ENCODE measurements around the gene TMEM53.
"Not testable (repeated sequence)": the region's sequence is repeated elsewhere in the genome, so short reads cannot be mapped to it uniquely, and the experiment has no call there.

The TMEM53 gene

DNA sequence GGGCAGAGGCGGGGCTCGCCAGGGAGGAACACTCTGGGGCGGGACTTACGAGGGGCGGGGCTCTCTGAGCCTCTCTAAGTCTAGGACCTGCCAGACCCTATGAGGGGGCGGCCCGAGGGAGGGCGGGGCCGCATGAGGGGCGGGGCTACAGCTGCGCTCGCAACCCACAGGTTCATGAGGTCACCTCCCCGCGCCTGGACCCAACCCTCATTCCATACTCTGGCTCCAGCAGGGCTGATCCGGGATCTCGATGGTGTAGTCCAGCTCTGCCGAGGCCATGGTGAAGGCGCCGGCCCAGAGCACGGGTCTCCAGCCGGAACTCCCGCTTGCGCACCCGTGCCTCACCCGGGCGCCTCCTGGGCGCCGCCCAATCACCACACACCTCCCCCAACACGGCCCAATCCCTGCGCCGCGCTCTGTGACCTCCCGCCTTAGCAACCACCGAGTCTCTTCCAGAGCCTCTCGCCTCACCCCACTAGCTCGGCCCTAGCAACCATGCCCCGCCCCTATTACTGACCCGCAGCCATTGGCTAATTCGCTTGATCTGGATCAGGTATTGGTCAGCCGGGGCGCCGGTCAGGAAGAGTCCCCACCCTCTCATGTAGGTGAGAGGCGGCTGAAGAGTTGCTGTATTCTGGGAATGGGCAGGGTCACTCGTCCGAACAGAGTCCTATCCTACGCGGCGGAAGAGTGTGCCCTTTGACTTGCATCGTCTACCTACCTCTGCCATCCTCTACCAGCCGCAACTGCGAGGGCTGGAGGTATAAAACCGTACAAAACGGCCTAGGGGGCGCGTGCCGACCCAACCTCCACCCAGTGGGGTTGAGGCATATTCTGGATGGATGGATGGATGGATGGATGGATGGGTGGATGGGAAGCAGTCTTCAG is at the start of gene TMEM53, which contains the start of gene ARMH1:
Gene TMEM53, minus strand, starts transcription at position 369 of the 888 bp plus-strand sequence. Its CDS starts 90 bp downstream, at position 279.
Gene ARMH1, plus strand, starts transcription at position 602 of the 888 bp plus-strand sequence. CDS start 14,984 bp downstream, outside the sequence.
- DNase-seq (ENCODE audit: low read depth), result peak; percentile 97

DNA sequence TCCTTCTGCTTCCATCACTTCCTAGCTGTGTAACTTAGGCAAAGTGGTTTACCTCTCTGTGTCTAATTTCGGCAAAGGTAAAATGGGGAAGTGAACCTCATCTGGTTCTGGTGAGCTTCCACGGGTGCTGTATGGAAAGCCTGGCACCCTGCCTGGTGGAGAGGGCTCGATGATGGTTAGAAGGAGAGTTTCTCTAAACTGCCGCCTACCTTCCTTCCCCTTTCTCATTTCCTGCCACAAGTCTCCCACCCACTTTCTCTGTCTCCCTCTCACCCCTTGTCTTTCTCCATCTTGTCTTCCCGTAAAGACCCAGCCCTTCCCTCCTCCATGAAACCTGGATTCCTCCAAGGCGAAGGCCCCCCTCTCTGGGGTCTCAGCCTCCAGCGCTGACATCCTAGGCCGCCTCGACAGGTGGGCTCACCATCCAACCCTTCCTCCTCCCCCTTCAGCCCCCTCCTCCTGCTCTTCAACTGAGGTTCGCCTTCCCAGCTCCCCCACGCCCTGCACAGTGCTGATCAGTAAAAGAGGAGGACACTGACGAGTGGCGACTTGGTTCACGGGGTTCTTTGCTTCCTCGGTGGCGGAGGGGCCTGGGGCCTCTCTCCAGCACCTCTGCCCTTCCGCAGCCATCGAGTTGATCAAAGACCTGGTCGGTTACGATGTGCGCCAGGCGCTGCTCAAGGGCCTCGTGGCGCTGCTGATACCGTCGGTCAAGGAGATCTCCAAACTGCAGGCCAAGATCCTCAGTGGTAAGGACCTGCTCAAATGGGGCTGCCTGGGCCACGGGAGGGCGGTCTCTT is 49.4 kb upstream of the TMEM53 start:
- no peak for DNase-seq (ENCODE audit: low read depth)

DNA sequence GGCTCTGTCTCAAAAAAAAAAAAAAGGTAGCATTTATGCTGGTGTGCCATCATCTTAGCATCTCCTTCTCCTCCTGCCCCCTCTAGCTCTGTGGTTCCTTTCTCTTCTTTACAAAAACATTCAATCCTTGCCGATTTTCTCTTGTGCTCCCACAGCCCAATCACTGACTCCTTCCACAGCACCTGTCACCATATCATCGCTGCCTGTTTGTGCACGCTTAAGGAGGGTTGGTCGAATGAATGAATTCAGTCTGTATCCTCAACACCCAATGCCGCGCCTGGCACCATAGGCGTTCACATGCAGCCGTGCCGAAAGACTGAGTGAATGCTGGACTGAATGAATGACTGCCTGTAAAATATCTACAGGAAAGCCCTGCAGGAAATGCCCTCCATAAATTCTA is 48.8 kb upstream of the TMEM53 start:
- no peak for DNase-seq (ENCODE audit: low read depth)

DNA sequence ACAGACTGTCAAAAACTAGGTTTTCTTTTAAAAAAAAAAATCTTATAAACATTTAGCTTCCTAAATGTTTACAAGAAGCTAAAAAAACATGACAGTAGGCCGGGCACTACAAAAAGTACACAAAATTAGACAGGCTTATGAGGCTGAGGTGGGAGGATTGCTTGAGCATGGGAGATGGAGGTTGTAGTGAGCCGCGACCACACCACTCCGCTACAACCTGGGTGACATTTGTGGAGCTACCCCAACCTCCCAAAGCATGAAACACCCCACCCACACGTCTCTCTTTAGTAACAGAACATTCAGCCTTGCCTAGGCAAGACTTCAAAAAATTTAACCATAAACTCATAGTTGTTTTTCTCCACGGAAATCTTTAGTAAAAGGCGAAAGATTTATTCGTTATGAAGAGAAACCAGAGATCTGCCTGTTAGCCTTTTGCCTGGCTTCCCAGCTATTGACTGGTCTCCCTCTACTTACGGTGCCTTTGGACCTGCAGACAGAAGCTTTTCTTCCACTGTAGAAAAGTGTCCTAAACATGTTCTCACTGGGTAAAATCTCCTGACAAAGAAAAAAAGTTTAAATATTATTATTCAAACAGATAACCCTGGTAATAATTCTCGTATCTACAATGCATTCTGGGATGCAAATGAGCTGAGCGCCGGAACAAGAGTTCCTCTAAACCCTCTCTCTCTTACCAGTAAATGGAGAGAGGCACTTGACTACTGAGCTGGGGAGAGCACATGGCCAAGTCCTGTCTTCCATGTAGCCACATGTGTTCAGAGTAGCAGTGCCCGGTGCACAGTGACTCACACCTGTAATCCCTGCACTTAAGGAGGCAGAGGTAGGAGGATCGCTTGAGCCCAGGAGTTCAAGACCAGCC is 47.4 kb upstream of the TMEM53 start:
- peak; percentile 85 for DNase-seq (ENCODE audit: low read depth)

DNA sequence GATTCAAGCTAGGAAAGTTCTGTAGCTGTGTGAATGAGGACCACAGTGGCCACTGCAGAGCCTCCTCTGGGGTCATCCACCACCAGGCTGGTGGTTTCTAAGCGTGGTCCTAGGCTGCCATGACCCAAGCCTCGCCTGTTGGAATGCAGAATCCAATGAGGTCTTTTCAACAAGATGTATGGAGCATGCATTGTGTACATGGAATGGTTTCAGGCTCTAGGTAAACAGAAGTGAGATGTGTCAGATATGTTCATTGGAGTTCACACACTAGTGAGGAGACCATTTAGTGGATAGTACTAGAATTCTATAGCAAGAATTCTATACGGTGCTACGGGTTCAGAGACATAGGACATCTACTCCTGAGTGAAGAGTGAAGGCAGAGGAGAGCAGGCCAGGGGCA is 46.0 kb upstream of the TMEM53 start:
- no peak for DNase-seq (ENCODE audit: low read depth)

DNA sequence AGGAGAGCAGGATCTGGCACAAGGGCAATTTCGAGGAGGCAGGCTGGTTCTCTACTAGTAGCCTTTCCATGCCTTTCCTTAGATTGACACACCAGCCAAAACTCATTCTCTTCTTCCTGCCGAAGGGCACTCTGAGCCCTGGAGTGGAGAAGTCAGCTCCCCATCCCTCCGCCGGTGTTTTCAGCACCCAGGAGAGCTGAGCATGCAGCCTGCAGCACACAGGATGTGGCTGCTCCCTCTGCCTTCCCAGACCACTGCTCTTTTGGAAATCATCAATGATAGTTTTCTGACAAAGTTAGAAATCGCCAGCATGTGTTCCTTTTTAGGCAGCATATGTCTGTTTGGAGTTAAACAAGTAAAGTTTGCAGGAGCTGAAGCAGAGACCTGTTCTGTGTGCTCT is 45.0 kb upstream of the TMEM53 start:
- DNase-seq (ENCODE audit: low read depth), result no peak

DNA sequence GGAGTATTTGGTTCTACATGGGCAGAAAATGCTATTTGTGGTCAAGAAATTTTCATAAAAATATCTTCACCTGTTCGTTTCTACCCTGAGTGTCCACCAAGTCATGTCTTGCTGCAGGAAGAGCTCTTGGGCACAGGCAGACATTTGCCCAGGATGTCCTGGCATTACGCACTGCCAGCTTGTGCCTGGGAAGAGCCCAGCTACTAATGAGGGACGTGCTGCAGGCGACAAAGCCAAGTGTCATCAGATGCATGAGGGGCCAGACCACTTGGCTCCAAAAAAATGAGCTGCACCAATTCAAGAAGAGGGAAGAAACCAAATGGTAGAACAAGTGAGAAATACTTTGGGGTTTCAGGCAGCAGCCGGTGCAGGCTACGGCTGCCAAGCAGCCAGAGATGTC is 43.8 kb upstream of the TMEM53 start:
- no peak for DNase-seq (ENCODE audit: low read depth)

DNA sequence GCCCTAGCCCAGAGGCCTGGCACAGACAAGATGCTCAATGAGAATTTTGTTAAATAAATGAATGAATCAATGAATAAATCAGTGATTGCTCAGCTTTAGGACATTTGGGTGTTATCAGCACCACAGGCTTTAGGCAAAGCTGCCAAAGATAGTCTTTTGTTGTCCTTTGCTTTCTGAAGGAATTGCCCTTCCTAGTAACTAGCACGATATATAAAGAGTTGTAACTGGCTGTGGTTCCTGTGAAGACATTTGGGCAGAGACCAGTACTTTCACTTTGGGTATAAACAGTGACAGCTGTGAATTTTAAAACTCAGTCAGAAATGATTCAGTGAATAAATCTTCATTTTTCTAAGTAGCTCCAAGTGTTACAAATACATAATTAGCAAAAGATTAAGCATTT is 43.4 kb upstream of the TMEM53 start:
- no peak for DNase-seq (ENCODE audit: low read depth)

DNA sequence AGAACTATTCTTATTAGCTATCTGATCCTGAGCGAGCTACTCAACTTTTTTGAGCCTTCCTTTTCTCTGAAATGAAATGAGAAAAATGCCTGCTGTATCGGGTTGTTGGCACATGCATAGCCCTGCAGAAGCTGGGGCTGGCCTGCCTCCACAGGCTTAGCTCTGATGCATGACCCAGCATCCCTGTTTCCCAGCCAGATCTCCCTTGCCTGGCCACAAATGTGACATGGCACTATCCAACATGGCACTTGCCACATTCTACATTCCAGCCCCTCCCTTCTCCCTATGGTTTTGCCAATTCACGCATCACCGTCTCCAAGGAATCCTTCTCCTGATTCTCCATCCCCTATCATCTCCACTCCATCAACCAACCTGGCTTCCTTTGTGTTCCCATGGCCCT is 42.9 kb upstream of the TMEM53 start:
- DNase-seq (ENCODE audit: low read depth), result no peak

DNA sequence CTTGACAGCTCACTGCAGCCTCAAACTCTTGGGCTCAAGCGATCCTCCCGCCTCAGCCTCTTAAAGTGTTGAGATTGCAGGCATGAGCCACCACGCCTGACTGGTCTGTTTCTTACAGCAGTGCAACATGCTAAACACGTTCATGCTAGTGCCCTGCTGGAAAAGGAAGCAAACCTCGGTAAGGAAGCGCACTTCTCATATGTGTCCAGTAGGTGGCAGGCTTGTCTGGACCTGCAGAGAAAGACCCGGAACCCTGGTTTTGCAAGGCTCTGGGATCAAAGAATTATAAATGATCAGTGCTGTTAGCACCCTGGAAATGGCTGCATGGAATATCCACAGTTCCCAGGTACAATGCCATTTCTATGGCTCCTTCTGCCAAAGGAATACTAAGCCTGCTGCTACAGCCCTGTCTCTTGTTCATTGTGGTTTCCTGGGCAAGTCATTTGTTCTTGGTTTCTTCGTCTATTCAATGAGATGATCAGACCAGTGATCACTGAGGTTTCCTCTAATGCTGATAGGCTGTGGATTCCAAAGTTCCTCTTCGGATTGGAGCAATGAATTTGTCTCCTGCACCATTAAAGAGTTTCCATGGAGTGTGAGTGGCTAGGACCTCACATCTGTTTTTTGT is 40.8 kb upstream of the TMEM53 start:
- DNase-seq (ENCODE audit: low read depth), result no peak

DNA sequence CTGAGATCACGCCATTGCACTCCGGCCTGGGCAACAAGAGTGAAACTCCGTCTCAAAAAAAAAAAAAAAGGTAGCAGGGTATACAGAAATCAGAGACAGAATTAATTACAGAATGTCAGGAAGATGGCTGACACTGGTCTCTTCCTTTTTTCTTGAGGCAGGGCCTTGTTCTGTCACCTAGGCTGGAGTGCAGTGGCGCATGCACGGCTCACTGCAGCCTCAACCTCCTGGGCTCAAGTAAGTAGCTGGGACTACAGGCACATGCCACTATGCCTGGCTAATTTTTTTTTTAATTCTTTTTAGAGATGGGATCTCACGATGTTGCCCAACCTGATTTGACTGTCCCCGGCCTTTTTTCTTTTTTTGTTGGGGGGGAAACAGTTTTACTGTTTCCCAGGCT is 40.3 kb upstream of the TMEM53 start:
- no peak for DNase-seq (ENCODE audit: low read depth)

DNA sequence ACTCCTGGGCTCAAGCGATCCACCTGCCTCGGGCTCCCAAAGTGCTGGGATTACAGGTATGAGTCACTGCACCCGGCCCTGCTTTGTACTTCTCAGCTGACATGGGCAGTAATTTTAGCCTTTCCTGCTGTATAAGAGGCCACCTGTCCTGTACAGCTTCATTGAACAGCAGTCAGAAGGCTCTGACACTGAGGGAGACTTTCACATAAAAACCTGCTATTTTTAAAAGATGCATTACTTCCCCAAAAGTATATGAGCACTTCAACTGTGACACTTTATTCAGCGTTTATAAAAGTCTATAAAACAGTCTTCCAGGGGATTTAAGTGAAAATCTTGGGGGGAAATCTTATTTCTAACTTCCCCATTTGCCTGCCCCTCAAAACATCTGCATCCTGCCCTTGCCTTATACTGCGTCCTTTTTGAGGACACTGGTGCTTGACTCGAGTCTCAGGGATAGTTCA is 39.1 kb upstream of the TMEM53 start:
- no peak for DNase-seq (ENCODE audit: low read depth)

DNA sequence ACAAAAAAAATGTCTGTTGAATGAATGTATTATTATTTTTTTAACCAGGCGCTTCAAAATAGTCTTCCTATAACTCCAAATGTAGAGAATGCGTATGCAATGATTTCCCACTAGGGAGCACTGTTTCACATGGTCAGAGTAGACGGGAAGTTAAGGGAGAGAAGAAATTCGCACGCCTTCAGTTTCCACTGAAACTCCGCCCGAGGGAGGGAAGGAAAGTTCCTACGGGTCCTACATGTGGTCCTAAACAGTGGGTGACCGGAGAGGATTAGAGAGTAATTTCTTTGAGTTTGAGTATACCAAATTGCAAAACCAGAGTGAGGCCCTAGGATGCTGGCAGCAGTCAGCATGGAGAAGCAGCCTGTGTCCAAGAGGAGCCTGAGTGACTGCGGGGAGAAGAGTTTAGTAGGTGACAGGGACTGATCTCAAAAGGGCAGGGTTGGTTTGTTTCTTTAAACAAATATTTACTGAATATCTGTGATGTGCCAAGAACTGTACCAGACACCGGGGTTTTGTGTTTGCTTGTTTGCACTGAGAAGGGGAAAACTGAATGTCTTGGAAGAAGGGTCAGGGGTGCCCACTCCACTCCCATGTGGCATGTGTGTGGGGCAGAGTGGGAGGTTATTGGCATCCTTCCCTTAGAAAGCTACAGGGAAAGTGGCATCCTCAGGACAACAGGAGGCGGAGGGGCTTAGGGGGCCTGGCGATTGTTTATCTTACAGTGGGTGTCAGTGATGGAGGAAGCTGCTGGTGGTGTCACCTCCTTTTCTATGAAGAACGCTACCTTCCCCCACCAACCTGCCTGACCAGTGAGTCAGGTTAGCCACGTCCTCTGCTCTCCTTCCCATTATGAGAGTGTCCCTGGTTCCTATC is 33.9 kb upstream of the TMEM53 start:
- no peak for DNase-seq (ENCODE audit: low read depth)

DNA sequence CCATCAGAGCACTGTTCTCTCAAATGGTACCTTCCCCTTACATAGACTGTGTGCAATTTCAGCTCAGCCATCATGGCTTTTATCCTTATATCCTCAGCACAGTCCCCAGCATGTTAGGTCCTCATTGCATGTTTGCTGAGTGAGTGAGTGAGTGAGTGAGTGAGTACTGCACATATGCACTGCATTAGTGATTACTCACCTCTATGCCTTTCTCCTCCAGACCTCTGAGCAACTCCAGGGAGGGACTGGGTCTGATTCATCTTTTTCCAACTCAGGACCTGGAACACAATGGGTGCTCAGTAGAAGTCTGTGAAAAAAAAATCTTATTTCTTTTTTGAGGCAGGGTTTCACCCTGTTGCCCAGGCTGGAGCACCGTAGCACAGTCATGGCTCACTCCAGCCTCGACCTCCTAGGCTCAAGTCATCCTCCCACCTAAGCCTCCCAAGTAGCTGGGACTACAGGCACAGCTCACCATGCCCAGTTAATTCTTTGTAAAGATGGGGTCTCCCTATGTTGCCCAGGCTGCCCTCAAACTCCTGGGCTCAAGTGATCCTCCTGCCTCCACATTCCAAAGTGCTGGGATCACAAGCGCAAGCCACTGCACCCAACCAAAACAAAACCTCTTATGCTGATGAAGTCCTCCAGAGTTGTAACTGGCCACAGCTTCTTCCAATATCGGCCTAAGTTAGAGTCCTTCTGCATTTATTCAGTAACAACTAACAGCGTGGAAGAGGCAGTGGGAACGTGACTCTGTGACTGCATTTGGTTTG is 33.0 kb upstream of the TMEM53 start:
- peak; percentile 90 for DNase-seq (ENCODE audit: low read depth)

DNA sequence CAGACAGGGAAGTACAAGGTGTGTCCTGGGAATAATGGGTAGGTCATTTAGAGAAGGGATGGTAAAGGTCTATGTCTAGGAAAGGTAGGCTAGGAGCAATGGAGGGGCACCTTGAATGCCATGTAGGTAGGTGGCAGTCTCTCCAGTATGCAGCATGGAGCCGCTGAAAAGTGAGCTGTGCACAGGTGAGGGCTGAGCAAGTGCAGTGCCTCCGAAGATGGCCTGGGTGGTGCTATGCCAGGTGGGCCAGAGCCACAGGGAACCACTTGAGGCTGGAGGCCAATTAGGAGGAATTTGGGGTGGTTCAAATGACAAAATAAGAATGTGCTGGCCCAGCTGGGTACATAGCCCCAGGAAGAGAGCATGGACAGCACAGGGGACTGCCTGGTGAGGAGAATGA is 31.7 kb upstream of the TMEM53 start:
- DNase-seq (ENCODE audit: low read depth), result no peak

DNA sequence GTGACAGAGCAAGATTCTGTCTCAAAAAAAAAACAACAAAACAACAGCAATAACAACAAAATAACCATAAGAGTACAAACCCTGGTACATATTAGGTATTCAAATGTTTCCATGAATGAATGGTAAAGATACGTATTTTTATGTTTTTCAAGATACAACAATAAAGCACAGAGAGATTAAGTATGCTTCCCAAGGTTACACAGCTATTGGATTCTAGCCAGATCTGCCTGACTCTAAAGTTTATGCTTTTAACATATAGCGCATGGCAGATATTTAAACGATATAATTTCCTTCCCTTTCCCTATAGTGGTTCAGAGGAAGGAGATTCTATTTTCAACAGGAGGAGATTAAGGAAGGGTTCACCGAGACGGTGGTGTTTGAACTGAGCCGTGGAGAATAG is 31.2 kb upstream of the TMEM53 start:
- no peak for DNase-seq (ENCODE audit: low read depth)

DNA sequence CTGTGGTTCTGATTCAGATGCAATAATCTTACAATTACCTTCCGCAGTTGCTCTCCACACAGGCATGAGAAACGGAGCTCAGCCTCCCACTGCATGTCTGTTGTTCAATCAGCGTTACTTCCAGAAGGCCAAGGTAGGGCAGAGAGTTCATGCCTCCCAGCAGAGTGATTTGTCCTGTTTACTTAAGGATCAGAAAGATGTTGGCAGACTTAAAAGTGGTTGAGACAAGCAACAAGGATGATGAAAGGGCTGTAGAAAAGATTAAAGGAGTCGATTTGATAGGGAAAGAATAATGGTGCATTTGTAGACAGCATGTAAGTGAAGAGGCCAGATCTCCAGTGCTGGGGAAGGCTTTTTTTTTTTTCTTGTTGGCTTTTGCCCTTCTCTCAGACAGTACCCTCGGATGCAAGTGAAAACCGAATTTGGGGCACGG is 26.9 kb upstream of the TMEM53 start:
- no peak for DNase-seq (ENCODE audit: low read depth)

DNA sequence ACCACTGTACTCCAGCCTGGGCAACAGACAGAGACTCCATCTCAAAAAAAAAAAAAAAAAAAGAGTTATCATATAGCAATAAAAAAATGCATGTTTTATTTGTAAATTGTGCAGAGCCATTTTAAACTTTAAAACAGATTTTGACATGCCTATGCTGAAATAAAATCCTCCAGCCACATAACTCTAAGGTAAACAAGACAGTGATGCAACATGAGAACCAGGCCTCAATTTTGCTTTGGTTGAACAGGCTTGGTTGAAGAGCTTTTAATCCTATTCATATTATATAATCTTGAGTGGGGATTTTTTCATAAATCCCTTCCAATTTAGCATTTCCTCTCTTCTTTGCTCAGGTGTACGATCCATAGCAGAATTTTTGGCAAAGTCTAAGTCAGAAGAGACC is 26.3 kb upstream of the TMEM53 start:
- DNase-seq (ENCODE audit: low read depth), result no peak

DNA sequence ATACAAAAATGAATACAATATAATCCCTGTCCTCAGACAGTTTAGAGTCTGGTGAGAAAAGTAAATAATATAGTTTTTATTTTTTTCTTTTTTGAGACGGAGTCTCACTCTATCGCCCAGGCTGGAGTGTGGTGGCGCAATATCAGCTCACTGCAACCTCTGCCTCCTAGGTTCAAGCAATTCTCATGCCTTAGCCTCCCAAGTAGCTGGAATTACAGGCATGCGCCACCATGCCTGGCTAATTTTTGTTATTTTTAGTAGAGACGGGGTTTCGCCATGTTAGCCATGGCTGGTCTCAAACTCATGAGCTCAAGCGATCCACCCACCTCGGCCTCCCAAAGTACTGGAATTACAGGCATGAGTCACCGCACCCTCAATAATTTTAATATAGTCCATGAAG is 25.1 kb upstream of the TMEM53 start:
- DNase-seq (ENCODE audit: low read depth), result not testable (repeated sequence)

DNA sequence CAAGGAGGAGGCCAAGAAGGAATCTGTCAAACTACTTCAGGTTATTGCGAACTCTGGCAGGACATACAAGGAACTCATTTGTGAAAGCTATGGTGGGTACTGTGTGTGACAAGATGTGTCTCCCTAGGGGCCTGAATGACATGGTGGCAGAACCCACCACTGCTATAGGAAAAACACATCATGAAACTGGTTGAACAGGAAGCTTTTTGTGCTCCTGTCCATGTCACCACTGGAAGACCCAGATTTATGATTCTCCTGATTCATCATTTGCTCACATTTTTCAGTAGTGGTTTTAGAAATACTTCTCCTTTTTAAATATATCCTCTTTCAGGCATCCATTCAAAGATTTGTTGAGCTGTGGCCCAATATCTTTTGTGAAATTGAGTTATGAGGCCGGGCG is 23.9 kb upstream of the TMEM53 start:
- no peak for DNase-seq (ENCODE audit: low read depth)
